Activated naive CD8-positive, alpha-beta T cell treated with anti-CD3 and anti-CD28 coated beads for 36 hours (primary cell): Measurements from ENCODE around the gene FADS2. TPM values are rescaled to one million over a fixed set of nuclear protein-coding genes. Genes with fewer than 3 reads are reported as not detected.

ENCODE experiments used
- DNase-seq: peaks from one replicate; pipeline ENCODE4 v3.0.0; 2021
- H3K27ac Mint-ChIP-seq: one replicate; pipeline ENCODE4 v1.8.0; 2022; ENCODE audit warnings: mild to moderate bottlenecking, moderate library complexity, mixed read lengths
- H3K27me3 Mint-ChIP-seq: one replicate; pipeline ENCODE4 v1.8.0; 2022; ENCODE audit warnings: mild to moderate bottlenecking, mixed read lengths
- H3K36me3 Mint-ChIP-seq: one replicate; pipeline ENCODE4 v1.8.0; 2021; ENCODE audit warnings: mild to moderate bottlenecking, mixed read lengths
- H3K4me1 Mint-ChIP-seq: one replicate; pipeline ENCODE4 v1.8.0; 2021; ENCODE audit warnings: mixed read lengths
- H3K4me3 Mint-ChIP-seq: one replicate; pipeline ENCODE4 v1.8.0; 2022; ENCODE audit warnings: mild to moderate bottlenecking, moderate library complexity, mixed read lengths
- H3K9me3 Mint-ChIP-seq: one replicate; pipeline ENCODE4 v1.8.0; 2022; ENCODE audit warnings: mixed read lengths
- total RNA-seq, 2 experiments: library from RNA; stranded (reverse); gene quantifications; one replicate each; pipeline ENCODE4 v1.2.3, GENCODE V29; 2021

Gene FADS2
- total RNA-seq, 2 experiments from 2014 or later = 65.4 to 65.6 TPM

- H3K27me3 Mint-ChIP-seq = no peaks in the 10 kb centered on the region
- H3K4me1 Mint-ChIP-seq = no peaks in the 10 kb centered on the region
- H3K27ac Mint-ChIP-seq = no peak overlapping the region
- H3K36me3 Mint-ChIP-seq = peaks cover 36% of the 10 kb centered on the region
- DNase-seq = no peak
- H3K9me3 Mint-ChIP-seq = no peaks in the 10 kb centered on the region
- H3K4me3 Mint-ChIP-seq = no peak overlapping the region
Observed at GRCh38 chr11:61844909-61845565, 16.9 kb downstream of the FADS2 start.

- H3K27me3 Mint-ChIP-seq = no peaks in the 10 kb centered on the region
- no peaks in the 10 kb centered on the region for H3K4me1 Mint-ChIP-seq
- no peak for DNase-seq
- no peaks in the 10 kb centered on the region for H3K9me3 Mint-ChIP-seq
- H3K27ac Mint-ChIP-seq = no peak overlapping the region
- peaks cover 25% of the 10 kb centered on the region for H3K36me3 Mint-ChIP-seq
- no peak overlapping the region for H3K4me3 Mint-ChIP-seq
Observed at GRCh38 chr11:61846362-61847020, 18.4 kb downstream of the FADS2 start.

- Mint-ChIP-seq H3K27me3 (no peaks in the 10 kb centered on the region), H3K9me3 (no peaks in the 10 kb centered on the region), H3K27ac (no peak overlapping the region), H3K4me3 (no peak overlapping the region), H3K36me3 (peaks cover 22% of the 10 kb centered on the region), H3K4me1 (no peaks in the 10 kb centered on the region)
- DNase-seq = no peak
Observed at GRCh38 chr11:61847914-61848581, 19.9 kb downstream of the FADS2 start.

GRCh38 chr11:61848631-61849030 lies 20.5 kb downstream of the FADS2 start:
- DNase-seq = no peak
- Mint-ChIP-seq H3K4me3 (no peak overlapping the region), H3K4me1 (no peaks in the 10 kb centered on the region), H3K27me3 (no peaks in the 10 kb centered on the region), H3K27ac (no peak overlapping the region), H3K9me3 (no peaks in the 10 kb centered on the region), H3K36me3 (peaks cover 24% of the 10 kb centered on the region)

- no peaks in the 10 kb centered on the region for H3K4me1 Mint-ChIP-seq
- H3K27me3 Mint-ChIP-seq = no peaks in the 10 kb centered on the region
- H3K36me3 Mint-ChIP-seq = peaks cover 21% of the 10 kb centered on the region
- no peak overlapping the region for H3K27ac Mint-ChIP-seq
- H3K4me3 Mint-ChIP-seq = no peak overlapping the region
- DNase-seq = no peak
- H3K9me3 Mint-ChIP-seq = no peaks in the 10 kb centered on the region
Observed at GRCh38 chr11:61850687-61851086, 22.6 kb downstream of the FADS2 start.

GRCh38 chr11:61851113-61851899 lies 23.2 kb downstream of the FADS2 start:
- Mint-ChIP-seq H3K9me3 (no peaks in the 10 kb centered on the region), H3K4me3 (no peak overlapping the region), H3K4me1 (no peaks in the 10 kb centered on the region), H3K27ac (no peak overlapping the region), H3K36me3 (peaks cover 18% of the 10 kb centered on the region), H3K27me3 (no peaks in the 10 kb centered on the region)
- no peak for DNase-seq

GRCh38 chr11:61851900-61852295 lies 23.8 kb downstream of the FADS2 start:
- Mint-ChIP-seq H3K4me3 (no peak overlapping the region), H3K27ac (no peak overlapping the region), H3K9me3 (no peaks in the 10 kb centered on the region), H3K4me1 (no peaks in the 10 kb centered on the region), H3K27me3 (no peaks in the 10 kb centered on the region), H3K36me3 (peaks cover 14% of the 10 kb centered on the region)
- DNase-seq = no peak

GRCh38 chr11:61853698-61854169 lies 25.6 kb downstream of the FADS2 start:
- Mint-ChIP-seq H3K27me3 (no peaks in the 10 kb centered on the region), H3K27ac (no peak overlapping the region), H3K4me1 (no peaks in the 10 kb centered on the region), H3K9me3 (no peaks in the 10 kb centered on the region), H3K36me3 (peaks cover 6% of the 10 kb centered on the region), H3K4me3 (no peak overlapping the region)
- DNase-seq = no peak

GRCh38 chr11:61854206-61854895 lies 26.3 kb downstream of the FADS2 start:
- no peak overlapping the region for H3K27ac Mint-ChIP-seq
- no peaks in the 10 kb centered on the region for H3K27me3 Mint-ChIP-seq
- H3K36me3 Mint-ChIP-seq = peaks cover 6% of the 10 kb centered on the region
- H3K9me3 Mint-ChIP-seq = no peaks in the 10 kb centered on the region
- no peak for DNase-seq
- no peaks in the 10 kb centered on the region for H3K4me1 Mint-ChIP-seq
- no peak overlapping the region for H3K4me3 Mint-ChIP-seq

GRCh38 chr11:61854966-61855714 lies 27.0 kb downstream of the FADS2 start:
- no peak for DNase-seq
- no peak overlapping the region for H3K4me3 Mint-ChIP-seq
- peaks cover 4% of the 10 kb centered on the region for H3K36me3 Mint-ChIP-seq
- H3K4me1 Mint-ChIP-seq = no peaks in the 10 kb centered on the region
- no peaks in the 10 kb centered on the region for H3K9me3 Mint-ChIP-seq
- H3K27me3 Mint-ChIP-seq = no peaks in the 10 kb centered on the region
- no peak overlapping the region for H3K27ac Mint-ChIP-seq

- Mint-ChIP-seq H3K4me3 (no peak overlapping the region), H3K27me3 (no peaks in the 10 kb centered on the region), H3K4me1 (no peaks in the 10 kb centered on the region), H3K9me3 (no peaks in the 10 kb centered on the region), H3K27ac (no peak overlapping the region), H3K36me3 (peaks cover 3% of the 10 kb centered on the region)
- DNase-seq = no peak
Observed at GRCh38 chr11:61855939-61856680, 28.0 kb downstream of the FADS2 start.

- Mint-ChIP-seq H3K9me3 (no peaks in the 10 kb centered on the region), H3K4me1 (no peaks in the 10 kb centered on the region), H3K27me3 (no peaks in the 10 kb centered on the region), H3K36me3 (no peaks in the 10 kb centered on the region), H3K27ac (no peak overlapping the region), H3K4me3 (no peak overlapping the region)
- no peak for DNase-seq
Observed at GRCh38 chr11:61860054-61860903, 32.2 kb downstream of the FADS2 start.

GRCh38 chr11:61861634-61862033 lies 33.5 kb downstream of the FADS2 start:
- H3K4me1 Mint-ChIP-seq = no peaks in the 10 kb centered on the region
- H3K36me3 Mint-ChIP-seq = peaks cover 3% of the 10 kb centered on the region
- H3K27me3 Mint-ChIP-seq = no peaks in the 10 kb centered on the region
- H3K4me3 Mint-ChIP-seq = no peak overlapping the region
- H3K27ac Mint-ChIP-seq = no peak overlapping the region
- no peak for DNase-seq
- no peaks in the 10 kb centered on the region for H3K9me3 Mint-ChIP-seq
